NCI-H2029 (cell line): ENCODE results near the gene LAGE3.

Experiments used
- DNase-seq: peaks from one replicate; lab custom pipeline; 2025; lab: John Stamatoyannopoulos, UW

The LAGE3 gene

DNA sequence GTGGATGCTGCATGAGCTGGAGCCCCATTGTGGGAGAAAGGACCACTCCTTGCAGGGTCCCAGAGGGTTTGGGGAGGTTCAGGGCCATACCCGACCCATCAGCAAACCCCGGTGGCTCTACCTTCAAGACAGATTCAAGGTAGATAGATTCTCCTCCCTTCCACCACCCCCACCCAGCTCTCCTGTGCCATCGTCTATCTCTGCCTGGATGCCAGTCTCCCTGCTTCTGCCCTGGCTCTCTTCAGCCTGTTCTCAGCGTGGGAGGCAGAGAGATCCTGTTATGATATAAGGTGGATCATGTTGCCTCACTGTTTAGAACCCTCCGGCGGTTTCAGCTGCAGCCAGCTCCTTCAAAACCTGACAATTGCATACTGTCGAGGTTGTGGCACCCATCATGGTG lies 5.4 kb downstream of the LAGE3 start:
- no peak for DNase-seq

DNA sequence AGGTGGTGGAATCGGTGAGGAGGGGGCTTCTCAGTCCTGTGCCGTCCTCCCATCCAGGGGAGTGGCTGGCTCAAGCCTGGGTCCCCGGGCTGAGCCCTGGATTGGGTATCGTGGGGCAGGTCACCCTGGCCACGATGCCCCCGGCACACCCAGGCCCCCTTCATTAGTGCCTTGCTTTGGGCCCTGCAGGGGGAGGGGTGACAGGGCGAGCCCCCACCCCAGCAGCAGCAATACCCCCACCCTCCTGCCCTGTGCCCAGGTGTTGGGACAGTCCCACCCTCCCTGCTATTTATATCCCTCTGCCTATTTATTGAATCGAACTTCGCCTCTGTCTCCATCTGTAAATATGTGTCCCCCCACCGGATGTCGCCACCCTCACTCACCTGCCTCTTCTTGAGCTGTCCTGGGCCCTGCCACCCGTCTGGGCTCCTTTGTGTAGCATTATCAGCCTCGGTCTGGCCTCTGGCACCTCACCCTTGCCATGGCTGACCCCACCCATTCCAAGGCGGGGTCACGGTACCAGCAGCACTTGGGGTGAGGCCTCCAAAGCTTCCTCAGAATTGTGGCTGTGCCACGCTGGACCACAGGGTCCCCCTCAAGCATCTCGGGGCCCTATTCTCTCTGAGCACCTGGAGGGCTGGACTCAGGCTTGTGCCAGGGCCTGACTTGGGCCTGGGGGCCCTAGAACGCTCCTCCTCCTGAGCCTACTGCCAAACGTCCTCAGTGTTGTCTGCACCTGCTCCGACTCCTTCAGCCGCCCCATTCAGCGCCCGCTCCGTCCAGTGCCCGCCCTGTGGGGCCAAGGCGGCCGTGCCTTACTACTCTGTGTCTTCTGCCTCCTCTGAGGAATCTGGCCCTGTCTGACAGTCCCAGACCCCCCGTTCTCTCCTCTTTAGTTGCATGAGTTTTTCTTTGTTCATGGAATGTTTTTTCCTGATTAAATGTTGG lies 6.1 kb downstream of the LAGE3 start:
- no peak for DNase-seq

DNA sequence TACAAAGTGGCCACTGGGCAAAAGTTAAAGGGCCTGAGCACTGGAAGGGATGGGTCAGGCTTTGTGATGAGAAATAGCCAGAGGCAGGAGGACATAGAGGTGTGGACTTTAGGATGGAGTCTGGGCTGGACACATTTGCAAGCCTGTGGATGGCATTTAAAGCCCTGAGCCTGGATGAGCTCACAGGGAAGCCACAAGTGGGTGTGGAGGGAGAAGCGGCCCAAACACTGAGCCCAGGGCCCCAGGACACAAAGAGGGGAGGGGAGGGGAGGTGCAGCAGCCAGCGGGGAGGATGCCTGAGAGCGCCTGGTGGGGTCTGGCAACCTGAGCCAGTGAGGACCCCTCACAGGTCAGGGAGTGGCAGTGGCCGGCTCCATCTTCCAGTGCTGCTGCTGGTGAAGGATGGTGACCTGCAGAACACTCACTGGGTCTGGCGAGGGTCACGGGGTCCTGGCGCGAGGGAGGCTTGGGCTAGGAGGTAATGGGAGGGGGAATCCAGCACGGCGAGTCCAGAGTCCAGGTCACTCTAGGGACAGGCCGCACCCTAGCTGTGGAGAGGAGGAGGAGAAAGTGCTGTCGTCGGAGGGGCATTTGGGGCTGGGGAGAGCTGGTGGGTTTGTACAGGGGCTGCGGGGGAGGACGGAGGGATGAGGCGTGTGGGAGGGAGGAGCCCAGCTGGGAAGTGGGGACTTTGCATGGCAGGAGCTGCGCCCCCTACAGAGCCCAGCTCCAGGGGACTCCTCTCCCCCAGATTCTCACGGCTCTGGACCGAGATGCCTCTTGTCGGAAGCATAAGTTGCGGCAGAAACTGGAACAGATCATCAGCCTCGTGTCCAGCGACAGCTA lies 7.0 kb downstream of the LAGE3 start:
- DNase-seq = no peak

DNA sequence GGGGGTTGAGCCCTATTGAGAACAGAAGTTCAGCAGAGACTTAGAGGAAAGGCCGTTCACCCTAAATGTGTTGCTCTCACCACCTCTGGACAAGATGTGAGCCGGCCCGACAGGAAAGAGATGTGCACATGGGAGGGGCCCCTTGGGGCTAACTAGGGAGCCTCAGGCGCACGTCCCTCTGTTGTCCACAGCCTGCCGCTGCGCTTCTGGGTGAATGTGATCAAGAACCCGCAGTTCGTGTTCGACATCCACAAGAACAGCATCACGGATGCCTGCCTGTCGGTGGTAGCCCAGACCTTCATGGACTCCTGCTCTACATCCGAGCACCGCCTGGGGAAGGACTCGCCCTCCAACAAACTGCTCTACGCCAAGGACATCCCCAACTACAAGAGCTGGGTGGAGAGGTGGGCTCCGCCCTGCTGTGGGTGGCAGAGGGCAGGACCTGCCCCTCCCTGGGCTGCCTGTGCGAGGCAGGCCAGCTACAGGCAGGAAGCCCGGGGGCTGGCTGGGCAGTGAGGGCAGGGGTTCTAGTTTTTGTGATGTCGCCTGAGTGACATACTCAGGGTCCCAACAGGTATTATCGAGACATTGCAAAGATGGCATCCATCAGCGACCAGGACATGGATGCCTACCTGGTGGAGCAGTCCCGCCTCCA lies 8.0 kb downstream of the LAGE3 start:
- no peak for DNase-seq

DNA sequence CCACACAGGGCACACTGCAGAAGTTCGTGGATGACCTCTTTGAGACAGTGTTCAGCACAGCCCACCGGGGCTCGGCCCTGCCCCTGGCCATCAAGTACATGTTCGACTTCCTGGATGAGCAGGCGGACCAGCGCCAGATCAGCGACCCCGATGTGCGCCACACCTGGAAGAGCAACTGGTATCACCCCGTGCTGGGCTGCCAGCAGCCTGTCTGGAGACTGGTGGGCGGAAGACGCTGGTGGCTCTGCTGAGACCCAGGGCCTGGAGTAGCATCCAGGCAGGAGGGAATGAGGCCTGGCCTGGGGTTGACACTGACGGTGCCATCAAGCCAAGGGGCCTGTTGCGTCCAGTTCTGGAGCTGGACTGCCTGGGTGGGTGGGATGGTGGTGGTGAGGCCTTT lies 8.6 kb downstream of the LAGE3 start:
- no peak for DNase-seq

DNA sequence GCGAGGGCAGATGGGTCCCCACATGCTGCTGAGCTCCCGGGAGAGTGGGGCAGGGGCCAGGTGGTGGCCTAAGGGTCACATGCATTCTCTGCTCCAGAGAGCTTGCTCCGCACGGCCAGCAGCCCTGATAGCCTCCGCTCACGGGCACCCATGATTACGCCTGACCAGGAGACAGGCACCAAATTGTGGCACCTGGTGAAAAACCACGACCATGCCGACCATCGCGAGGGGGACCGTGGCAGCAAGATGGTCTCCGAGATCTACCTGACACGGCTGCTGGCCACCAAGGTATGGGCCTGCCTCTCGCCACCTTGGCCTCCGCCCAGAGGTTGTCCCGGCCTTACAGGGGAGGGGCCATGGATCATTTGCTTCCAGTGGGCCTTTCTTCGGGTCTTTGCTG lies 9.2 kb downstream of the LAGE3 start:
- no peak for DNase-seq

DNA sequence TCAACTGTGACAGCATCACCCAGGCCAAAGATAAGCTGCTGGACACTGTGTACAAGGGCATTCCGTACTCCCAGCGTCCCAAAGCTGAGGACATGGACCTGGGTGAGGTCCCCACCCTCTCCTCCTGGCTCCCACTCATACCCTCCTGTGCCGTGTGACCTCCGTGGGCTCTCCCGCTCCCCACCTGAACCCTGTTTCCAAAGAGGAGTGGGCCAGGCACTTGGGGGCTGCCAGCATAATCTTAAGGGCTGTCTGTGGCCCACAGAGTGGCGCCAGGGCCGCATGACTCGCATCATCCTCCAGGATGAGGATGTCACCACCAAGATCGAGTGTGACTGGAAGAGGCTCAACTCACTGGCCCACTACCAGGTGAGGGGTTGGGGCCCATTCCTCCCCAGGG lies 10.0 kb downstream of the LAGE3 start:
- DNase-seq = no peak

DNA sequence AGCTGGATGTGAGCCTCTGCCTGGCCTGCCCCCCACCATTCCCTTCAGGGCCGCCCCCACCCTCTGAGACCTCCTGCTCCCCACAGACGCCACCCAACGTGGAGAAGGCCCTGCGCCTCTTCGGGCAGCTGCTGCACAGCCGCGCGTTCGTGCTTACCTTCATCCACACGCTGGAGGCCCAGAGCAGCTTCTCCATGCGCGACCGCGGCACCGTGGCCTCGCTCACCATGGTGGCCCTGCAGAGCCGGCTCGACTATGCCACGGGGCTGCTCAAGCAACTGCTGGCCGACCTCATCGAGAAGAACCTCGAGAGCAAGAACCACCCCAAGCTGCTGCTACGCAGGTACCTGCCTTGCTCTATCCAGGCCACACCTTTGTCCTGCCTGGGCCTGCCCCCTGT lies 10.9 kb downstream of the LAGE3 start:
- DNase-seq = no peak

DNA sequence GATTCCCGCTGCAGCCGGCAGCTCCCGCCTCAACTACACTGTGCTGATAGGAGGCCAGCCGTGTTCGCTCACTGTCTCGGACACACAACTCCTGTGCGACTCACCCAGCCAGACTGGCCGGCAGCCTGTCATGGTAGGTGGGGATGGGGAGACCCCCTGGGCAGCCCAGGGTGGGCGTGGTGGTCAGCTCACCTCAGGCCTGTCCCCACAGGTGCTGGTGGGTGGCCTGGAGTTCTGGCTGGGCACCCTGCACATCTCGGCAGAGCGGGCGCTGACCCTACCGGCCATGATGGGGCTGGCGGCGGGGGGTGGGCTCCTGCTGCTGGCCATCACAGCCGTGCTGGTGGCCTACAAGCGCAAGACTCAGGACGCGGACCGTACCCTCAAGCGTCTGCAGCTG lies 11.5 kb downstream of the LAGE3 start:
- DNase-seq = no peak

DNA sequence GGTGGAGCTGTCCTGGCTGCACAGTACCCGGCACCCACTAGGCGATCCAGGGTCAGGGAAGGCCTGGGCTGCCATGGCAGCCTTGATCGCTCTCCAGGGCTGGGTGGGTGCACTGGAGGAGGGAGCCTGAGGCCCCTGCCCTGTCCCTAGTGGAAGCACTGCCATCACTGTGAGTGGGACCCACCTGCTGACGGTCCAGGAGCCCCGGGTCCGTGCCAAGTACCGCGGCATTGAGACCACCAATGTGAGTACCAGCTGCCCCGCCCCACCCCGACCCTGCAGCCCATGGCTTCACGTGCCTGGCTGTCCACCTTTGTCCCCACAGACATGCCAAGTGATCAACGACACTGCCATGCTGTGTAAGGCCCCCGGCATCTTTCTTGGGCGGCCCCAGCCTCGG lies 12.2 kb downstream of the LAGE3 start:
- DNase-seq = no peak

DNA sequence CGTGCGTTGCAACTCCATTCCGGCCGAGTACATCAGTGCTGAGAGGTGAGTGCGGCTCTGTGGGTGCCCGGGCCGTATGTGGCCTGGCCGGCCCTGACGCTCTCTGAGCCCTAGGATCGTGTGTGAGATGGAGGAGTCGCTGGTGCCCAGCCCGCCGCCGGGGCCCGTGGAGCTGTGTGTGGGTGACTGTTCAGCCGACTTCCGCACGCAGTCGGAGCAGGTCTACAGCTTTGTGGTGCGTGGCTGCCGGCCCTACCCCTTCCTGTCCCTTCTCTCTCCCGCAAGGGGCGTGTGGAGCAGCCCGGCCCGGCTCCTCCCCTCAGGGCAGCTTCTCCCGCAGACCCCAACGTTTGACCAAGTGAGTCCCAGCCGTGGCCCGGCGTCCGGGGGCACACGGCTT lies 13.0 kb downstream of the LAGE3 start:
- DNase-seq = no peak

DNA sequence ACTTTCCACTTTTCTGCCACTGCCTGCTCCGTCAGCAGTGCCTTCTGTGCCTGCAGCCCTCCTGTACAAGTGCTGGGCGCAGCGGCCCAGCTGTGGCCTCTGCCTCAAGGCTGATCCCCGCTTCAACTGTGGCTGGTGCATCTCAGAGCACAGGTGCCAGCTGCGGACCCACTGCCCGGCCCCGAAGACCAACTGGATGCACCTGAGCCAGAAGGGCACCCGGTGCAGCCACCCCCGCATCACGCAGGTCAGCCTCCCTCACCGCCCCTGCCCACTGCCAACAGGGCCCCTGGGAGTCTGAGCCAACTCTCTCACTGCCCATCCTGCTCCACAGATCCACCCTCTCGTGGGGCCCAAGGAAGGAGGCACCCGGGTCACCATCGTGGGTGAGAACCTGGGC lies 13.5 kb downstream of the LAGE3 start:
- DNase-seq = no peak

DNA sequence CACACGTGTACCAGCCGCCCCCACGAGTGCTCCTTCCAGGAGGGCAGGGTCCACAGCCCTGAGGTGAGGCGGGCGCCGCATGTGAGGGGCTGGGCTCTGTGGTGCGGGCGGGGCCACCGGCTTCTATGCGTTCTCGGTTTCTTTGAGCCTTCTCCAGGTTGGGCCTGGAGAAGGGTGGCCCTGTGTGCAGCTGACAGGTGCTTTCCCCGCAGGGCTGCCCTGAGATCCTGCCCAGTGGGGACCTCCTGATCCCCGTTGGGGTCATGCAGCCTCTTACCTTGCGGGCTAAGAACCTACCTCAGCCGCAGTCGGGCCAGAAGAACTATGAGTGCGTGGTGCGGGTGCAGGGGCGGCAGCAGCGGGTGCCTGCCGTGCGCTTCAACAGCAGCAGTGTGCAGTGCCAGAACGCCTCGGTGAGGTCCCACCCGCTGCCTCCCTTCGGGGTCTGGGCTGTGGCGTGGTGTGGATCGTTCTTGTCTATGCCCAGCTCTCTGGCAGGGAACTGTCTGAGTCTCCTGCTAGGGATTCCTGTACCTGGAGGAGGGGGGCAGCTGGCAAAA lies 14.2 kb downstream of the LAGE3 start:
- DNase-seq = no peak

DNA sequence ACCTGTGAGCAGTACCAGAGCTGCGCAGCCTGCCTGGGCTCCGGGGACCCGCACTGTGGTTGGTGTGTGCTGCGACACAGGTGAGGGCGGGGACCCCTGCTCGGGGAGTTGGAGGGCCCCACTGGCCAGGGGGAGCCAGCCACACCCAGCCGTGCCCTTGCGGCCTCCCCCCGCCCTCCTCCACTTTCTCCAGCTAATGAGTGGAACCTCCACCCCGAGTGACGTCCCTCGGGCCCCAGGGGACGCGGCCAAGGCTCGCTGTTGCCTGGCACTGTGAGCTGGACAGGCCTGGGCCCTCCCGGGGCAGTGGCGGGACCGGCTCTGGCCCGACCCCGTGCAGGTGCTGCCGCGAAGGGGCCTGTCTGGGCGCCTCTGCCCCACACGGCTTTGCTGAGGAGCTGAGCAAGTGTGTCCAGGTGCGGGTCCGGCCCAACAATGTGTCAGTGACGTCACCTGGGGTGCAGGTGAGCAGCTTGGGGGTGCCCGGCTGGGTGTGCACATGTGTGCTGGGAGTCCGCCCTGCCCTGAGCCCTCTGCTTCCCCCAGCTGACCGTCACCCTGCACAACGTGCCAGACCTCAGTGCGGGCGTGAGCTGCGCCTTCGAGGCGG lies 15.4 kb downstream of the LAGE3 start:
- DNase-seq = no peak

DNA sequence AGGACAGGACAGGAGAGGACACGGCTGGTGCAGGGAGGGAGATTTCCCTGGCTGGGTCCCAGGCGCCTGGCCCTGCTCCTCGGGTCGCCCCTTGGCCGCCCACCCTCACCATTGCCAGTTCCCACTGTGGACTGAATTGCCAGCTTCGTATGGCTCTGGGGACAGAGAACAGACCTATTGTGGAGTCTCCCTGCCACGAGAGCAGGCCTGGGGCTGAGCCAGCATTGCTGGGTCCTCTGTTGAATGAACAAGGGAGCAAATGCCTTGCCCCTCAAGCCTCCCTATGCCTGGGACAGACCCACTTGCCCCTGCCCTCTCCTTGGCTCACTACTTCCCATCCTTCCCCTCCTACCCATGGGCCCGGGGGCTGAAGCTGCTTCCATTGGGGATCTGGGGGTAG lies 16.7 kb downstream of the LAGE3 start:
- no peak for DNase-seq

DNA sequence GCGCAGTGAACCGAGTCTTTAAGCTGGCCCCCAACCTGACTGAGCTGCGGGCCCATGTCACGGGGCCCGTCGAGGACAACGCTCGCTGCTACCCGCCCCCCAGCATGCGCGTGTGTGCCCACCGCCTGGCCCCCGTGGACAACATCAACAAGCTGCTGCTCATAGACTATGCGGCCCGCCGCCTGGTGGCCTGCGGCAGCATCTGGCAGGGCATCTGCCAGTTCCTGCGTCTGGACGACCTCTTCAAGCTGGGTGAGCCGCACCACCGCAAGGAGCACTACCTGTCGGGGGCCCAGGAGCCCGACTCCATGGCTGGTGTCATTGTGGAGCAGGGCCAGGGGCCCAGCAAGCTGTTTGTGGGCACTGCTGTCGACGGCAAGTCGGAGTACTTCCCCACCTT lies 18.8 kb downstream of the LAGE3 start:
- no peak for DNase-seq

DNA sequence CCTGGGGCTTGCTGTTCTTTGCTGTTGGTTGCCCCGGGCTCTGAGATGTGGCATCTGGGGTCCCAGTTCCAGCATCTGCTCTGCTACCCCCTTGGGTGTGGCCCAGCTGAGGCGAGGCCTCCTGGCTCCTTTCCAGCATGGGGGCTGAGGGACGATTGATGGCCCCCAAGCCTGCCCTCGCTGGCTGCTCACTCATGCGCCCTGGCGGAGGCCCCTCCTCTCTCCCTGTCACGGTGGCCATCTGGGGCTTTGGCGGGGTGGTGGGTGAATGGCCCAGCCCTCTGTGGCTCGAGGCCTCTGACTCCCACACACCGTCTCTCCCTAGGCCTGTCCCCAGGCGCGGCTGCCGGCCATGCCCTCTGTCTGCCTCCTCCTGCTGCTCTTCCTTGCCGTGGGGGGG lies 19.2 kb downstream of the LAGE3 start:
- DNase-seq = no peak

DNA sequence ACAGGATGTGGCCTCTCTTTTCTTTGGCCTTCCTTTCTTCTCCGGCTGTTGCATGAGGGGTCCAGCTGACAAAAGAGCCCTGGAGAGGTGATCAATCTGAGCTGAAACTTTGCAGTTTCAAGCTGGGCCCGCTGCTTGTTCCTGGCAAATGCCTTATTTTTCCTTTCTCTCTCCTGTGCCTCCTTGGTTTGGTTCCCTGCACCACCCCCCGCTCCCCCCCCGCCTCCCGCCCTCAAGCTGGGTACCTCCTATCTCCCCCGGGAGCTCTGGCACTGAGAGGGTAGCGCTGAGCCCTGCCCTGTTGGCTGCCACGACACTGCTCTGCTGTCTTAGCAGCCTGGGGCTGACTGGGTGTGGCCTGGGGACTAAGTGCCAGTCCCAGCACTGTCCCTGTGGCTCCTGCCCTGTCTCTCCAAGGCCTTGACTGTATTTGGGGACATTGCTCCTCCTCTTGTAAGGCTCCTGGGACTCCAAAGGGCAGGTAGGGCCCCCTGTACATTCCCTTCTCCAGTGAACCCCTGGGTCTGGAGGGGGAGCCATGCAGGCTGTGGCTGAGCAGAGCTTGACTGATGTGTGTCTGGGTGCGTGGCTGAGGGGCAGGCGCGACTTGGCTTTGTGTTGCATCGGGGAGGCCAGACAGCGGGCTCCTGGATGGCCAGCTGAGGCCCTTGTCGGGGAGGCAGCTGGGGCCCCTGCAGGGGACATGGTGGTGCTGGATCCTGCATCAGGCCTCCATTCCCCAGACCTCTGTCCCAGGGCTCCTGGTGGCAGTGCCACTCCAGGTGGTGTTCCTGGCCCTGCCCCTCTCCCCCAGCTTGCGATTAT lies 19.9 kb downstream of the LAGE3 start:
- no peak for DNase-seq

DNA sequence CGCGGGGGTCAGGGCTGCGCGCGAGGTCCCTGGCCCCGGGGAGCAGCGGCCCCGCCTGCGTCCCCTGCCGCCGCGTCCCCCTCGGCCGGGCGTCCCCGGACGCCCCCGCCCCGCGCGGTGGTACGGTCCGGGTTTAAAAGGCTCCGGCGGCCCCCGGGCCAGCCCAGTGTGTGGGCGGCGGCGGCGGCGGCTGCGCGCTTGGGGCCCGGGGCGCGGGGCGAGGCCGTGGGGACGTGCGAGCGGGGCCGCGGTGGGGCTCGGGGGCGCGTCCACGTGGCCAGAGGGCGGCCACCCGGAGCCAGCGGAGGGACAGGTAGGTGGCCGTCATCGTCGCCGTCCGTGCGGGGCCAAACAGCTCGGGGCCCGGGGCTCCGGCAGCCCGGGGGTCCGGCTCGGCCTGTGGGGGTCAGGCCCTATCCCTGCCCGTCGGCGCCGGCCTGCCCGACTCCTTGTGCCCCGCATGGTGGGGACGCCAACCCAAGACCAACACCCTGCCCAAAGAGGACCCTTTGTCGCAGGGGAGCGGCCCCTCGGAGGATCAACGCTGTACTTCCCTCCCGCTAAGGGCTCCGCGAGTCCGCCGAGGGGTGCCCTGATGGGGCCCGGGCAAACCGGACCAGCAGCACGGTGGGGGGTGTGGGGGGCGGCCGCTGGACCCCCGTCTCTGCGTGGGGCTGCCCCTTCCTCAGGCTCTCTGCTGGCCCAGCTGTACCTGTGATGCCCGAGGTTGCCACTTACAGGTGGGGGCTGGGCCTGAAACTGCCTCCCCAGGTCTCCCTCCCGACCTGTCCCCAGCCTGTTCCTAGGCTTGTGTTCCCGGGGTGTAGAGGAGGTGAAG lies 20.7 kb downstream of the LAGE3 start, which contains the start of gene PLXNA3:
TSS of gene PLXNA3 (plus strand) at position 166 of the 838 bp plus-strand sequence. CDS start 1,903 bp downstream, outside the sequence.
- no peak for DNase-seq
